Cardiac muscle cell (in vitro differentiated cells and primary cell): ENCODE data around the gene TBC1D22B. TPM values are rescaled to one million over a fixed set of nuclear protein-coding genes. Genes with fewer than 3 reads are reported as not detected.
A peak's percentile ranks its signal among the peaks of the same experiment; 100 is the strongest.

Source experiments
- DNase-seq, 2 donors: peaks; one replicate each; pipeline versions ENCODE4 v3.0.0 to v3.0.0-alpha.2; 2010 to 2017; ENCODE audit warnings: low read depth in 1 of 2, low spot score in 1 of 2
- H3K27ac ChIP-seq: fragments of 200-600 bp; sonication (generic); 2 replicates; pipeline ENCODE4 v1.5.1; 2016
- H3K27me3 ChIP-seq: fragments of 200-600 bp; sonication (generic); 2 replicates; pipeline ENCODE4 v1.6.0; 2016; ENCODE audit warnings: control low read depth
- H3K36me3 ChIP-seq: fragments of 200-600 bp; sonication (generic); 2 replicates; pipeline ENCODE4 v1.5.1; 2016; ENCODE audit warnings: control low read depth
- H3K4me1 ChIP-seq: fragments of 200-600 bp; sonication (generic); 2 replicates; pipeline ENCODE4 v1.8.1; 2017; ENCODE audit warnings: low read depth, mild to moderate bottlenecking, mixed run types
- H3K4me3 ChIP-seq: fragments of 200-600 bp; sonication (generic); 2 replicates; pipeline ENCODE4 v1.5.1; 2016; ENCODE audit warnings: mild to moderate bottlenecking
- H3K9me3 ChIP-seq: fragments of 200-600 bp; sonication (generic); 2 replicates; pipeline ENCODE4 v1.5.1; 2017; ENCODE audit warnings: low read depth, mild to moderate bottlenecking, control low read depth
- polyA plus RNA-seq: library from polyadenylated mRNA; unstranded; fragments of >200 nt; fragmentation: Nextera tagmentation; extraction: Ambion mirVana; gene quantifications from 2 replicates; pipeline ENCODE4 v1.2.1, GENCODE V29; 2016
- total RNA-seq: library from RNA; depleted of rRNA; stranded (reverse); fragments of >200 nt; gene quantifications from 2 replicates; pipeline ENCODE4 v1.2.3, GENCODE V29; 2016
- TF ChIP-seq, protein P1 (sequence below): IDR thresholded peaks from 2 replicates; pipeline ENCODE4 v1.5.1; 2012; ENCODE audit warnings: low read depth, mild to moderate bottlenecking, low read length

TBC1D22B gene
- total and polyA plus RNA-seq, 2 experiments from 2014 or later, result 12.8 to 13.3 TPM

DNA sequence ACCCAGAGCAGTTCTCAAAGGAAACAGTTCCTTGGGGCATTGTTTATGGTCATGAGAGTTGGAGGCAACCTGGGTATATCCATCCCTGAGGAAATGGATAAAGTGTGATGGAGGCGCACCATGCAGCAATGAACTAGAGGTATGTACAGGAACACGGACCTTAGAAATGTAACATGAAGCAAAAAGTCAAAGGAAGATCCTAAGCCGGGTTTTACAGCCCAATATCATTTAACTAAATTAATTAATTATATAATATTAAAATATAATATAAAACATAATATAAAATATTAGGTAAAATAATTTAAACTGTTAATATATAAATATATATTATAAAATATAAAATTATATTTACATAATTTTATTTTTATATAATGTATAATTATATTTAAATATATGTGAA lies 52.1 kb downstream of the TBC1D22B start:
- no peaks in the 10 kb centered on the region for H3K27me3 ChIP-seq
- peaks cover 21% of the 10 kb centered on the region for H3K4me1 ChIP-seq
- no peaks in the 10 kb centered on the region for H3K9me3 ChIP-seq
- H3K27ac ChIP-seq, result no peak overlapping the region
- no peak overlapping the region for H3K4me3 ChIP-seq
- TF ChIP-seq, protein P1, sequence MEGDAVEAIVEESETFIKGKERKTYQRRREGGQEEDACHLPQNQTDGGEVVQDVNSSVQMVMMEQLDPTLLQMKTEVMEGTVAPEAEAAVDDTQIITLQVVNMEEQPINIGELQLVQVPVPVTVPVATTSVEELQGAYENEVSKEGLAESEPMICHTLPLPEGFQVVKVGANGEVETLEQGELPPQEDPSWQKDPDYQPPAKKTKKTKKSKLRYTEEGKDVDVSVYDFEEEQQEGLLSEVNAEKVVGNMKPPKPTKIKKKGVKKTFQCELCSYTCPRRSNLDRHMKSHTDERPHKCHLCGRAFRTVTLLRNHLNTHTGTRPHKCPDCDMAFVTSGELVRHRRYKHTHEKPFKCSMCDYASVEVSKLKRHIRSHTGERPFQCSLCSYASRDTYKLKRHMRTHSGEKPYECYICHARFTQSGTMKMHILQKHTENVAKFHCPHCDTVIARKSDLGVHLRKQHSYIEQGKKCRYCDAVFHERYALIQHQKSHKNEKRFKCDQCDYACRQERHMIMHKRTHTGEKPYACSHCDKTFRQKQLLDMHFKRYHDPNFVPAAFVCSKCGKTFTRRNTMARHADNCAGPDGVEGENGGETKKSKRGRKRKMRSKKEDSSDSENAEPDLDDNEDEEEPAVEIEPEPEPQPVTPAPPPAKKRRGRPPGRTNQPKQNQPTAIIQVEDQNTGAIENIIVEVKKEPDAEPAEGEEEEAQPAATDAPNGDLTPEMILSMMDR, result no peak
- DNase-seq, result no peak
- peaks cover 4% of the 10 kb centered on the region for H3K36me3 ChIP-seq

DNA sequence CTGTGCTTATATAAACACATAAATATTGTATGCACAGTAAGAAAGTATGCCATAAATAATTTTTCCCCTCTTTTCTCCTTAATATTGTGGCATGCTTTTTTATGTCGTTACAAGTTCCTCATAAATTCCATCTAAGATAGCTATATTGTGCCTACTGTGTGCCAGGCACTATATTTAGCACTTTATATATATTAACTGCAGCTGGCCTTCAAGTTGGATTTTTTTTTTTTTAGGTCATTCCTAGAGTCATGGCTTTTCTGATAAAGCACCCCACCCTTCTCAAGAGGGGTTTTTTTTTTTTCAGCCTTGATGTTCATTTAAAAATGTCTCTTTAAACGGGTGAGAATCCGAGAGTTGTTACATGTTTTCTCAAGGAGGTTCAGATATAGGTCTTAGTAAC lies 53.4 kb downstream of the TBC1D22B start:
- H3K4me1 ChIP-seq, result peaks cover 21% of the 10 kb centered on the region
- no peak for DNase-seq

DNA sequence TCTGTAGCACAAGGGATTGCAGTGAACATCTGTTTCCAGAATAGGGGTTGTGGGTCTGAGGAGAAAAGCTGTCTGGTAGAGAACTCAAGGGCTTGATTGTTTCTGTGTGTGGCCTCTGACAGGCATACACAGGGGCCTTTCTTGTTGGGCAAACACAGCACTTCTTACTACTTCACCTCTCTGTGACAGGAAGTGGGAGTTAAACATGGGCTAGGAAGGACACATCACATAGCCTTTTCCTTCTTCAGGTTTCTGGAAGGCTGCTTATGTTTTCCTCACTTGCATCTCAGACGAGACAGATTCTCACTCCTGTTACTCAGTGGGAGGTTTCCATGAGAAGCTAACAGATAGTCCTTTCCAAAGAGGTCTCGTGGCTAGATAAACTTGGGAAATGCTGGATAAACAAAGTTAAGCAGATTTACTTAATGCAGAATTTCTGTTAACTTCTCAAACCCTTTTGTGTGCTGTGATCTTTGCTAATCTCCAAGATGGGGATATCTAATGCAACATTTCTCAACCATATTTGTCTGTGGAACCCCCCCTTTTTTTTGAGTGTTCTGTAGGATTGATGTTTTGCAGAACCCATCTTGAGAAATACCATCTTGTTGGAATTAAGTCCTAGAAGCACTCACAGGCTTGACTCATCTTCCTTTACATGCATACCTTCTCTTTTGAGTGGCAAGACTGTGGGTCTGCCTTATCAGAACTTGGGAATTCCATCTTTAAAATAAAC lies 54.3 kb downstream of the TBC1D22B start:
- no peak overlapping the region for H3K4me3 ChIP-seq
- H3K36me3 ChIP-seq, result peaks cover 18% of the 10 kb centered on the region
- H3K9me3 ChIP-seq, result no peaks in the 10 kb centered on the region
- peak overlapping the region; percentile 3 for H3K27ac ChIP-seq
- peaks cover 15% of the 10 kb centered on the region for H3K4me1 ChIP-seq
- no peaks in the 10 kb centered on the region for H3K27me3 ChIP-seq
- TF ChIP-seq, protein P1, result no peak
- peak in 1 of 2 donors; percentile 60 for DNase-seq

More for the DNA sequence above, 53.4 kb downstream of the TBC1D22B start:
- Histone ChIP-seq H3K27ac (no peak overlapping the region), H3K4me3 (no peak overlapping the region), H3K9me3 (no peaks in the 10 kb centered on the region), H3K36me3 (peaks cover 9% of the 10 kb centered on the region), H3K27me3 (no peaks in the 10 kb centered on the region)
- TF ChIP-seq, protein P1, result no peak

DNA sequence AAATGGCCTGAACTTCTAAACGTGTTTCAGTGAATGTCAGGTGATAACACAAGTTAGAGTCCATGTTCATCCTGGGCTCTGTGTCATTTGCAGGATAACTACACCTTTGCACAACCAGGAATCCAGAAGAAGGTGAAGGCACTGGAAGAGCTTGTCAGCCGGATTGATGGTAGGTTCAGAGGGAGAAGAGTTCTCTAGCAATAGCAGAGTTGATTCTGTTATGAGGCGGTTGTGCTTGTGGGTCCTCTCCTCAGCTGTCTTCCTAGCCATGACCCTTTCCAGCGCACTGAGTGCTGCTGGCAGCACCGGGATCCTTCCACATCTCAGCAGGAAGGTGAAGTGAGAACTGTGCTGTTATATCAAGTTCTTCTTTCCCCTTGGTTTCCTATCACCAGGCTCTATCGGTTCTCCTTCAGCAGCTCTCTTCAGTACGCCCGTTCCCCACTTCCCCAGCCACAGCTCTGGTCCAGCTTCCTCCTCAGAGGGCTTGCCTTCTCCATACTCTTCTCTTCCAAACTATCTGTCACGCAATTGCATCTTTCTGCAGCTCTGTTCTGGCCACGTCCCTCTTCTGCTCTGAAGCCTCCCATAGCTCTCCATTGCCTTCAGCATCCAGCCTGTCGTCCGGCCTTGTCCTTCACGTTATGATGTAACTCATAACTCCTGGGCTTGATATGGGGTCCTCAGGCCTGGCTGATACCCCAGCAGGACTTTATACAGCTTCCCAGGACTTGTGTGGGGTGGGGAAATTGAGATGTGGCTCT lies 56.3 kb downstream of the TBC1D22B start:
- Histone ChIP-seq H3K27me3 (no peaks in the 10 kb centered on the region), H3K27ac (no peak overlapping the region), H3K9me3 (no peaks in the 10 kb centered on the region), H3K4me1 (no peaks in the 10 kb centered on the region), H3K4me3 (no peak overlapping the region), H3K36me3 (peaks cover 29% of the 10 kb centered on the region)
- no peak for DNase-seq
- TF ChIP-seq, protein P1, result no peak

DNA sequence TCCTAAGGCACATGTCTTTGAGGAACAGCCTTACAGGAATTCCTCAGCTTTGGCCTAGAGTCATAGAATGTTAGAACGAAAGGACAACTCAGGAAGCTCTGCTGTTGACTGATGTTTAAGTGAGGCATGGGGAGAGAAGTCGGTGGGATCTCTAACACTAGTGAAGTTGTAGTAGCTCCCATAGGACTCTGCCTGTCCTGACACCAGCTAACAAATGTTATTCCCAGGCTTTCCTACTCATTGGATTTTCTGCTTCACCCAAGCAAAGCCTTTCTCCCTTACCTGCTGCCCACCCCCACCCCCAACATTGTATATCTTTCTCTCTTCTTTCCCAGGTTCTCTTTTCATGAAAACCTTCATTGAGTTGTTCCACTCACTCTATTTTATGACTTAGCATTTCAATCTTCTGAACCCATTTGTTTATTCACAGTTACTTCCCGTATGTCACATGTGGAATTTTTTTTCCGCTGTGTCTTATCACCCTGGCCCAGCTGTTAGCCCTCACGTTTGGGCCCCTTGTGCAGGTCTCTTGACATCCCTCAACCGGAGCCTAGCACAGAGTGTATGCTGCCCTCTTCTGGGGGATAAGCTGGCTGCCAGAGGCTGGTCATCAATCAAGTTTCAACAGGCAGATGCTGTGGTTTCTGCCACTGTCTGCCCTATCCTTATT lies 57.0 kb downstream of the TBC1D22B start:
- TF ChIP-seq, protein P1, result peak; percentile 78
- Histone ChIP-seq H3K27ac (no peak overlapping the region), H3K9me3 (no peaks in the 10 kb centered on the region), H3K36me3 (peaks cover 29% of the 10 kb centered on the region), H3K4me1 (no peaks in the 10 kb centered on the region), H3K4me3 (no peak overlapping the region), H3K27me3 (no peaks in the 10 kb centered on the region)
- peak; percentile 80 to 91 for DNase-seq
